ENCODE results near the gene NRF1.

NRF1 gene

DNA sequence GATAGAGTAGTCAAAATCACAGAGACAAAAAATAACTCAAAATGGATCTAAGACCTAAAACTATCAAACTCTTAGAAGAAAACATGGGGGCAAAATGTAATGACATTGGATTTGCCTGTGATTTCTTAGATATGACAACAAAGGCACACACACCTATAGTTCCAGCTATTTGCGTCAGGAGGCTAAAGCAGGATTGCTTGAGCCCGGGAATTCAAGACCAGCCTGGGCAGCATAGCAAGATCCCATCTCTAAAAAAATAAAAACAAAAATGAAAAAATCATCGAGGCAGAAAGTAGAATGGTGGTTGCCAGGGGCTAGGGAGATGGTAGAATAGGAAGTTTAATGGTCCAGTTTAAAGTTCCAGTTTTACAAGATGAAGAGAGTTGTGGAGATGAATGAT is 113.3 kb downstream of the NRF1 start:
- TF ChIP-seq TEAD4 (IDR thresholded peaks at IDR 0.05) (no peak), MAX (IDR thresholded peaks at IDR 0.05) (no peak), NFIC (IDR thresholded peaks at IDR 0.05) (no peak), ZBTB7A (IDR thresholded peaks at IDR 0.05; ENCODE audit: low read depth) (no peak)

DNA sequence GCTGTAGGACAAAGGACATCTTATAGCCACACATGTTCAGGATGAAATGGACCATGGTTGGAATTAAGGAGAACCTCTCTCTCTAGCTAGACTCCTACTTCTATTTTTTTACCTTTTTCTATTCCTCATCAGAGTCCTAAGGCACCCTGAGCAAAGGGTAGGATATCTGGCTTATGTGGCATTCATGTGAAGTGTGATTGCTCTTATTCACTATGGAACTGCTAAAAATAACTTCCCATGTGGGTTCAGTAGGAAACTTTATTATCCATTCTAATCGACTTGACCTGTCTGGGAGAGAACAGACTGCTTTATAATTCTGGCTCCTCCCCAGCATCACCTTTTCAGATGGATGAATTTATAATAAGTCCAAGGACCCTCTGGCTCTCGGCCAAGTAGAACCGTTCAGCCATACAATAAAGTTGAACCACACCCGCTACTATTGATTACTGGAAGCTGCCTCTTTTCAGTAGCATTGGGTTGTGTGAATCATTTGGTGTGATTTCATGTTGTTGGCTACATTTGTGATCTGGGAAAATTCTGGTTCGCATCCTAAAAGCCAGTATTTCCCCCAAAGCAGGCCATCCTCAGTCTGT is 117.5 kb downstream of the NRF1 start:
- no peak for TF ChIP-seq CREB1 (IDR thresholded peaks at IDR 0.05; ENCODE audit: low read depth)
- TF ChIP-seq MAX (IDR thresholded peaks at IDR 0.05) = no peak
- no peak for TF ChIP-seq CEBPB (IDR thresholded peaks at IDR 0.05)
- TF ChIP-seq YY1 (IDR thresholded peaks at IDR 0.05; ENCODE audit: low read depth) = no peak
- TF ChIP-seq TEAD4 (IDR thresholded peaks at IDR 0.05) = no peak
- no peak for TF ChIP-seq RAD21 (IDR thresholded peaks at IDR 0.05; ENCODE audit: low read depth)
- no peak for TF ChIP-seq TAF1 (IDR thresholded peaks at IDR 0.05; ENCODE audit: low read depth)
- TF ChIP-seq NFIC (IDR thresholded peaks at IDR 0.05) = no peak
- TF ChIP-seq, protein P1, sequence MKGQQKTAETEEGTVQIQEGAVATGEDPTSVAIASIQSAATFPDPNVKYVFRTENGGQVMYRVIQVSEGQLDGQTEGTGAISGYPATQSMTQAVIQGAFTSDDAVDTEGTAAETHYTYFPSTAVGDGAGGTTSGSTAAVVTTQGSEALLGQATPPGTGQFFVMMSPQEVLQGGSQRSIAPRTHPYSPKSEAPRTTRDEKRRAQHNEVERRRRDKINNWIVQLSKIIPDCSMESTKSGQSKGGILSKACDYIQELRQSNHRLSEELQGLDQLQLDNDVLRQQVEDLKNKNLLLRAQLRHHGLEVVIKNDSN (IDR thresholded peaks at IDR 0.05) = no peak
- no peak for TF ChIP-seq ZBTB7A (IDR thresholded peaks at IDR 0.05; ENCODE audit: low read depth)
- no peak for TF ChIP-seq REST (IDR thresholded peaks at IDR 0.05; ENCODE audit: low read depth)
- TF ChIP-seq TCF12 (IDR thresholded peaks at IDR 0.05; ENCODE audit: low read depth) = no peak
- TF ChIP-seq FOXM1 (IDR thresholded peaks at IDR 0.05; ENCODE audit: borderline replicate concordance, low read depth) = no peak
- no peak for TF ChIP-seq EGR1 (IDR thresholded peaks at IDR 0.05)
- no peak for TF ChIP-seq EP300 (IDR thresholded peaks at IDR 0.05; ENCODE audit: borderline replicate concordance)

- TF ChIP-seq TCF12 (IDR thresholded peaks at IDR 0.05; ENCODE audit: low read depth) (no peak), TEAD4 (IDR thresholded peaks at IDR 0.05) (no peak), FOXM1 (IDR thresholded peaks at IDR 0.05; ENCODE audit: borderline replicate concordance, low read depth) (no peak), MAX (IDR thresholded peaks at IDR 0.05) (no peak), ZBTB7A (IDR thresholded peaks at IDR 0.05; ENCODE audit: low read depth) (no peak), CEBPB (IDR thresholded peaks at IDR 0.05) (no peak), NFIC (IDR thresholded peaks at IDR 0.05) (no peak), CREB1 (IDR thresholded peaks at IDR 0.05; ENCODE audit: low read depth) (no peak), REST (IDR thresholded peaks at IDR 0.05; ENCODE audit: low read depth) (no peak), RAD21 (IDR thresholded peaks at IDR 0.05; ENCODE audit: low read depth) (no peak), EGR1 (IDR thresholded peaks at IDR 0.05) (no peak), YY1 (IDR thresholded peaks at IDR 0.05; ENCODE audit: low read depth) (no peak), EP300 (IDR thresholded peaks at IDR 0.05; ENCODE audit: borderline replicate concordance) (no peak), TAF1 (IDR thresholded peaks at IDR 0.05; ENCODE audit: low read depth) (no peak)
- TF ChIP-seq, protein P1 (IDR thresholded peaks at IDR 0.05) = no peak
Observed at GRCh38 chr7:129729511-129729910, 118.0 kb downstream of the NRF1 start.

GRCh38 chr7:129730159-129730558 is 118.6 kb downstream of the NRF1 start:
- no peak for TF ChIP-seq MAX (IDR thresholded peaks at IDR 0.05)
- TF ChIP-seq, protein P1 (IDR thresholded peaks at IDR 0.05) = no peak
- no peak for TF ChIP-seq YY1 (IDR thresholded peaks at IDR 0.05; ENCODE audit: low read depth)
- no peak for TF ChIP-seq RAD21 (IDR thresholded peaks at IDR 0.05; ENCODE audit: low read depth)
- TF ChIP-seq TCF12 (IDR thresholded peaks at IDR 0.05; ENCODE audit: low read depth) = no peak
- no peak for TF ChIP-seq EP300 (IDR thresholded peaks at IDR 0.05; ENCODE audit: borderline replicate concordance)
- no peak for TF ChIP-seq ZBTB7A (IDR thresholded peaks at IDR 0.05; ENCODE audit: low read depth)

- no peak for TF ChIP-seq ZBTB7A (IDR thresholded peaks at IDR 0.05; ENCODE audit: low read depth)
- no peak for TF ChIP-seq TCF12 (IDR thresholded peaks at IDR 0.05; ENCODE audit: low read depth)
- TF ChIP-seq FOXM1 (IDR thresholded peaks at IDR 0.05; ENCODE audit: borderline replicate concordance, low read depth) = no peak
- no peak for TF ChIP-seq YY1 (IDR thresholded peaks at IDR 0.05; ENCODE audit: low read depth)
- no peak for TF ChIP-seq EP300 (IDR thresholded peaks at IDR 0.05; ENCODE audit: borderline replicate concordance)
- no peak for TF ChIP-seq REST (IDR thresholded peaks at IDR 0.05; ENCODE audit: low read depth)
Observed at GRCh38 chr7:129734400-129734799, 122.9 kb downstream of the NRF1 start.

Measured in Ishikawa (cell line).